ENCODE data around the gene KIAA2012.

KIAA2012 gene

GRCh38 chr2:202121532-202122162 is 48.6 kb downstream of the KIAA2012 start:
- in situ Hi-C loops (cut with MboI; ENCODE audit: low pct_unique_long_range_greater_than_20kb, low sequenced_read_pairs, unreplicated experiment) = no loop called here
- no peak for DNase-seq (ENCODE audit: low spot score)
- no peak for TF ChIP-seq CTCF (IDR thresholded peaks at IDR 0.05; ENCODE audit: extremely low read depth, insufficient read depth, missing control alignments)

- no peak for TF ChIP-seq CTCF (IDR thresholded peaks at IDR 0.05; ENCODE audit: extremely low read depth, insufficient read depth, missing control alignments)
- in situ Hi-C loops (cut with MboI; ENCODE audit: low pct_unique_long_range_greater_than_20kb, low sequenced_read_pairs, unreplicated experiment) = no loop called here
- no peak for DNase-seq (ENCODE audit: low spot score)
Measured at GRCh38 chr2:202122163-202122540, 49.1 kb downstream of the KIAA2012 start.

- no peak for TF ChIP-seq CTCF (IDR thresholded peaks at IDR 0.05; ENCODE audit: extremely low read depth, insufficient read depth, missing control alignments)
- DNase-seq (ENCODE audit: low spot score) = no peak
- in situ Hi-C loops (cut with MboI; ENCODE audit: low pct_unique_long_range_greater_than_20kb, low sequenced_read_pairs, unreplicated experiment) = no loop called here
Measured at GRCh38 chr2:202122980-202123720, 50.1 kb downstream of the KIAA2012 start.

- DNase-seq (ENCODE audit: low spot score) = no peak
- no peak for TF ChIP-seq CTCF (IDR thresholded peaks at IDR 0.05; ENCODE audit: extremely low read depth, insufficient read depth, missing control alignments)
- in situ Hi-C loops (cut with MboI; ENCODE audit: low pct_unique_long_range_greater_than_20kb, low sequenced_read_pairs, unreplicated experiment) = no loop called here
Measured at GRCh38 chr2:202124286-202124685, 51.2 kb downstream of the KIAA2012 start.

GRCh38 chr2:202127687-202128331 is 54.8 kb downstream of the KIAA2012 start:
- DNase-seq (ENCODE audit: low spot score) = no peak
- no peak for TF ChIP-seq CTCF (IDR thresholded peaks at IDR 0.05; ENCODE audit: extremely low read depth, insufficient read depth, missing control alignments)
- in situ Hi-C loops (cut with MboI; ENCODE audit: low pct_unique_long_range_greater_than_20kb, low sequenced_read_pairs, unreplicated experiment) = no loop called here

GRCh38 chr2:202129841-202130240 is 56.8 kb downstream of the KIAA2012 start:
- in situ Hi-C loops (cut with MboI; ENCODE audit: low pct_unique_long_range_greater_than_20kb, low sequenced_read_pairs, unreplicated experiment) = no loop called here
- no peak for DNase-seq (ENCODE audit: low spot score)
- no peak for TF ChIP-seq CTCF (IDR thresholded peaks at IDR 0.05; ENCODE audit: extremely low read depth, insufficient read depth, missing control alignments)
